Activated naive CD4-positive, alpha-beta T cell treated with anti-CD3 and anti-CD28 coated beads, Interleukin-2, amount 10 ng/mL, durations not matched to agents 7 days and 5 days (primary cell): Measurements from ENCODE around the gene EEFSEC.

Source experiments
- CTCF ChIA-PET: fragments of 350-600 bp; sonication (Branson Sonifier 250); formaldehyde crosslinking; loops from one replicate; lab custom pipeline; 2021; ENCODE audit warnings: antibody characterized with exemption; lab: Charles Lee
- DNase-seq: peaks from one replicate; pipeline ENCODE4 v3.0.0-alpha.2; 2020
- H3K27ac Mint-ChIP-seq: one replicate; pipeline ENCODE4 v1.8.0; 2021; ENCODE audit warnings: mild to moderate bottlenecking, moderate library complexity, mixed read lengths
- H3K27me3 Mint-ChIP-seq: one replicate; pipeline ENCODE4 v1.8.0; 2021; ENCODE audit warnings: mild to moderate bottlenecking, mixed read lengths
- H3K36me3 Mint-ChIP-seq: one replicate; pipeline ENCODE4 v1.8.0; 2021; ENCODE audit warnings: mixed read lengths
- H3K4me1 Mint-ChIP-seq: one replicate; pipeline ENCODE4 v1.8.0; 2021; ENCODE audit warnings: mixed read lengths
- H3K4me3 Mint-ChIP-seq: one replicate; pipeline ENCODE4 v1.8.0; 2021; ENCODE audit warnings: mild to moderate bottlenecking, moderate library complexity, mixed read lengths
- H3K9me3 Mint-ChIP-seq: one replicate; pipeline ENCODE4 v1.8.0; 2021; ENCODE audit warnings: mixed read lengths

The EEFSEC gene

DNA sequence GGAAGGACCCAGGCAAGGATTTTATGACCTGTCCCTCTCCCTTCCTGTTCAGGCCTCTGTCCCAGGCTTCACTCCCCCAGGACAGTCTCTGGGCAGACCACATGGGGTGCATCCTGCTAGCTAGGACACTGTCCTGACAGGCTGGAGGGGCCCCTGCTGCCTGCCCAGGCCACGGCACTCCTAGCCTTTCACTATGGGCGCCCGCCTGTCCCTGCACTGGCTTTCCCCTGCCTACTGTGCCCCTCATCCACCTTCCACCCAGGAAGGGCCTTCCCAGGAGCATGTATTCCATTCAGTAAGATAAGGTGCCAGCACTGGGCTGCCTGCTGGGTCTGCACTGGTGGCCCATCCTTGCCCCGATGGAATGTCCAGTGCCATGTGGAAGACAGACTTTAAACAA lies 168.1 kb downstream of the EEFSEC start:
- no peaks in the 10 kb centered on the region for H3K27me3 Mint-ChIP-seq
- H3K4me1 Mint-ChIP-seq = peaks cover 25% of the 10 kb centered on the region
- CTCF ChIA-PET = interaction anchor here (0.9 to 3.8 kb wide), 16 partner anchors 8 to 251 kb away, joined by 3 to 35 read pairs (median 3); partner anchors contain the start of gene EEFSEC
- peaks cover 5% of the 10 kb centered on the region for H3K36me3 Mint-ChIP-seq
- H3K9me3 Mint-ChIP-seq = no peaks in the 10 kb centered on the region
- DNase-seq = no peak
- no peak overlapping the region for H3K27ac Mint-ChIP-seq
- H3K4me3 Mint-ChIP-seq = no peak overlapping the region

- H3K4me3 Mint-ChIP-seq = no peak overlapping the region
- CTCF ChIA-PET = interaction anchor here (0.6 to 3.8 kb wide), 18 partner anchors 9 to 252 kb away, joined by 3 to 35 read pairs (median 3); partner anchors contain the start of gene EEFSEC
- peak; percentile 77 for DNase-seq
- peaks cover 3% of the 10 kb centered on the region for H3K36me3 Mint-ChIP-seq
- H3K9me3 Mint-ChIP-seq = no peaks in the 10 kb centered on the region
- no peak overlapping the region for H3K27ac Mint-ChIP-seq
- no peaks in the 10 kb centered on the region for H3K27me3 Mint-ChIP-seq
- H3K4me1 Mint-ChIP-seq = peaks cover 25% of the 10 kb centered on the region
Measured at GRCh38 chr3:128322030-128323022, 169.0 kb downstream of the EEFSEC start.

GRCh38 chr3:128323206-128324081 lies 170.2 kb downstream of the EEFSEC start:
- H3K9me3 Mint-ChIP-seq = no peaks in the 10 kb centered on the region
- CTCF ChIA-PET = interaction anchor here (1.7 to 3.8 kb wide), 4 partner anchors 15 to 229 kb away, joined by 5 to 35 read pairs (median 18); no protein-coding TSS in a partner anchor
- no peak overlapping the region for H3K4me3 Mint-ChIP-seq
- peaks cover 21% of the 10 kb centered on the region for H3K4me1 Mint-ChIP-seq
- H3K27me3 Mint-ChIP-seq = no peaks in the 10 kb centered on the region
- DNase-seq = no peak
- H3K27ac Mint-ChIP-seq = no peak overlapping the region
- H3K36me3 Mint-ChIP-seq = peaks cover under 1% of the 10 kb centered on the region

GRCh38 chr3:128324911-128325592 lies 171.8 kb downstream of the EEFSEC start:
- Mint-ChIP-seq H3K27me3 (no peaks in the 10 kb centered on the region), H3K36me3 (no peaks in the 10 kb centered on the region), H3K27ac (no peak overlapping the region), H3K4me1 (peaks cover 21% of the 10 kb centered on the region), H3K4me3 (no peak overlapping the region), H3K9me3 (no peaks in the 10 kb centered on the region)
- CTCF ChIA-PET = interaction anchor here (1.2 to 1.6 kb wide), 2 partner anchors 99 to 171 kb away, joined by 3 to 8 read pairs; no protein-coding TSS in a partner anchor
- DNase-seq = no peak

DNA sequence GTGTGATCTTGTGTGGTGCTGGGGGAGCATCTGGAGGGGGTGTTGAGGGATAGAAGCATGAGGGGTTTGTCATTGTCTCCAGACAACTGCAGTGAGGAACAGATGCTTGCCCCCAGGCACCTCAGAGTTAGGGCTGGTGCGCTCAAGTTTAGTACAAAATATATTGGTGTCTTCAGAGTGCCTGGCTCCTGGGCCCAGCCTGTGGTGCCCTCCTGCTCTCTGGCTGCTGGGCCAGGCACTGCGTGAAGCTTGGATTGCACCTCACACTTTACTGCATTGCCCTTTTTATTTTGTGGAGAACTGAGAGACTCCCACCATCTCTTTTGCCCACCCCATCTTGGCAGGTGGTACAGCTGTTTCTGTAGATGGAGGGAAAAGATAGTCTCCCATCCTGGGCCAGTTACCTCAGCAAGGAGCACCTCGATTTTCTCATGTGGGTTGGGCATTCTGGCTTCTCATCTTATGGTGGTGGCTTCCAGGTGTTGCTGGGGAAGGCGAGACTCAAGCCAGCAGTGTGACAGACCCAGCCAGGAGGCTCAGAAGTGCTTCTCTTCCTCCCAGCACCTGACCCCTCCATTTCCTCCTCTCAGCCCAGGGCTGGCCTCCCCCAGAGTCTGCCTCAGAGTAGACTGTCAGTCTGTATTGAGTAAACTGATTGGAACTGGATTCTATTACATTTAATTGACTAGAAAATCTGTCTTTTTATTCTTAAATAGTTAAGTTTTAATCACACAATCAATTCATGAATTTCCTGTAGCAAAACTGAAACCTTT lies 173.0 kb downstream of the EEFSEC start:
- Mint-ChIP-seq H3K36me3 (no peaks in the 10 kb centered on the region), H3K27ac (peak overlapping the region; percentile 30), H3K9me3 (no peaks in the 10 kb centered on the region), H3K4me3 (no peak overlapping the region), H3K27me3 (no peaks in the 10 kb centered on the region), H3K4me1 (peaks cover 21% of the 10 kb centered on the region)
- CTCF ChIA-PET = interaction anchor here (1.1 to 1.6 kb wide), 2 partner anchors 10 to 100 kb away, joined by 4 to 8 read pairs; no protein-coding TSS in a partner anchor
- DNase-seq = no peak

DNA sequence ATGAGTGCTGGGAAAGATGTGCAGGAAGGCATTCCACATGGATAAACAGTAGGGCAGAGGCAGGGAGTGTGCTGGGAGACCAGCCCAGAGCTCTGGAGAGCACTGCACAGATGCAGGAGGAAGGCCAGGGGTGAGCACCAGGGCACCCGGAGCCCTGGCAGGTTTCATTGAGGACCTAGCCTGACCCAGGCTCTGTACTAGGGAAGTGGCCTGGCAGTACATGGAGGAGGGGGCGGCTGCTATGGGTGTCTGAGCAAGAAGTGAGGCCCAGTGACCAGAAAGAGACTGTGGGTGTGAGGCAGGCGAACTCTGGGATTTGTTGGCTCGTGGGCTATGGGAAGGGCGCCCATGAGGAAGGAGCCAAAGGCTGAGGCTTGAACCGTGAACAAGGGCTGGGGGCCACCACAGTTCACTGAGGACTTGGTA lies 174.3 kb downstream of the EEFSEC start:
- H3K9me3 Mint-ChIP-seq = no peaks in the 10 kb centered on the region
- H3K27me3 Mint-ChIP-seq = no peaks in the 10 kb centered on the region
- CTCF ChIA-PET = interaction anchor here (1.1 kb wide), 1 partner anchor 24 kb away, joined by 4 read pairs; no protein-coding TSS in a partner anchor
- peaks cover 21% of the 10 kb centered on the region for H3K4me1 Mint-ChIP-seq
- no peak for DNase-seq
- H3K27ac Mint-ChIP-seq = peak overlapping the region; percentile 17
- no peak overlapping the region for H3K4me3 Mint-ChIP-seq
- H3K36me3 Mint-ChIP-seq = no peaks in the 10 kb centered on the region

GRCh38 chr3:128328546-128329458 lies 175.5 kb downstream of the EEFSEC start:
- no peaks in the 10 kb centered on the region for H3K27me3 Mint-ChIP-seq
- no peaks in the 10 kb centered on the region for H3K9me3 Mint-ChIP-seq
- DNase-seq = no peak
- H3K27ac Mint-ChIP-seq = no peak overlapping the region
- H3K36me3 Mint-ChIP-seq = no peaks in the 10 kb centered on the region
- peaks cover 21% of the 10 kb centered on the region for H3K4me1 Mint-ChIP-seq
- H3K4me3 Mint-ChIP-seq = no peak overlapping the region
- CTCF ChIA-PET = interaction anchor here (0.6 to 1.1 kb wide), 2 partner anchors 9 to 730 kb away, joined by 3 to 4 read pairs; partner anchors contain the start of gene MCM2

- no peak for DNase-seq
- H3K27ac Mint-ChIP-seq = no peak overlapping the region
- H3K36me3 Mint-ChIP-seq = no peaks in the 10 kb centered on the region
- no peak overlapping the region for H3K4me3 Mint-ChIP-seq
- no peaks in the 10 kb centered on the region for H3K9me3 Mint-ChIP-seq
- peaks cover 21% of the 10 kb centered on the region for H3K4me1 Mint-ChIP-seq
- CTCF ChIA-PET = interaction anchor here (0.6 to 1.1 kb wide), 2 partner anchors 10 to 731 kb away, joined by 3 to 4 read pairs; partner anchors contain the start of gene MCM2
- no peaks in the 10 kb centered on the region for H3K27me3 Mint-ChIP-seq
Measured at GRCh38 chr3:128329491-128330213, 176.4 kb downstream of the EEFSEC start.

- no peaks in the 10 kb centered on the region for H3K9me3 Mint-ChIP-seq
- peaks cover 19% of the 10 kb centered on the region for H3K4me1 Mint-ChIP-seq
- CTCF ChIA-PET = no interaction called here
- no peaks in the 10 kb centered on the region for H3K36me3 Mint-ChIP-seq
- no peak overlapping the region for H3K27ac Mint-ChIP-seq
- DNase-seq = no peak
- H3K4me3 Mint-ChIP-seq = no peak overlapping the region
- H3K27me3 Mint-ChIP-seq = no peaks in the 10 kb centered on the region
Measured at GRCh38 chr3:128330214-128330842, 177.0 kb downstream of the EEFSEC start.

GRCh38 chr3:128334086-128334645 lies 180.9 kb downstream of the EEFSEC start:
- CTCF ChIA-PET = interaction anchor here (1.2 to 1.4 kb wide), 2 partner anchors 28 to 239 kb away, joined by 3 read pairs; no protein-coding TSS in a partner anchor
- Mint-ChIP-seq H3K4me1 (no peaks in the 10 kb centered on the region), H3K4me3 (no peak overlapping the region), H3K27ac (no peak overlapping the region), H3K9me3 (no peaks in the 10 kb centered on the region), H3K27me3 (no peaks in the 10 kb centered on the region), H3K36me3 (no peaks in the 10 kb centered on the region)
- no peak for DNase-seq

DNA sequence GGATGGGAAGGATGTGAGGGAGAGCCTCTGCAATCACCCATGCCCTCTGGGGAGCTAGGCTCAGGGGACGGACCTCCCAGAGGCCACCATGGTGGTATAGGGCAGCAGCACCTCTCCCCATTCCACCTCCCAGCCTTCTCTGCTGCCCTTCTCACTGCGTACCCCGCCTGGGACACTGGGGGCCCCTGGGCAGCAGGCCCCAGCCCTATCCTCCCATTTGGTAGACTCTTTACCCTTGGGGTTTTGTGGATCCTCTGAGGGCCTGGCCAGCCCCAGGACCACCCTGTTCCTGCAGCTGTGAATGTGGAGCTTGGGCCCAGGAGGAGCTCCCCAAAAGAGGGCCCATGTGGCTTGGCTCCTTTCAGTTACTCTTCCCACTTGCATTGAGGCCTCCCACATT lies 181.5 kb downstream of the EEFSEC start:
- Mint-ChIP-seq H3K4me1 (no peaks in the 10 kb centered on the region), H3K4me3 (no peak overlapping the region), H3K9me3 (no peaks in the 10 kb centered on the region), H3K27me3 (no peaks in the 10 kb centered on the region), H3K36me3 (no peaks in the 10 kb centered on the region), H3K27ac (no peak overlapping the region)
- CTCF ChIA-PET = interaction anchor here (1.2 to 1.4 kb wide), 2 partner anchors 27 to 240 kb away, joined by 3 read pairs; no protein-coding TSS in a partner anchor
- DNase-seq = no peak
